GM13977 (cell line): Measurements from ENCODE around the gene BLOC1S1.

Experiments
- DNase-seq: peaks from one replicate; pipeline ENCODE4 v3.0.0; 2012; ENCODE audit warnings: low spot score
- in situ Hi-C: fragments of 300-500 bp; cut with MboI; formaldehyde crosslinking; loops from one replicate; pipeline ENCODE4 v1.12.0; 2022; ENCODE audit warnings: low sequenced_read_pairs, low pct_unique_long_range_greater_than_20kb, mixed read lengths, inconsistent platforms; ENCODE audit not compliant: unreplicated experiment
- TF ChIP-seq, protein P1 (sequence below): IDR thresholded peaks from 2 replicates; pipeline ENCODE4 v1.5.1; 2012; ENCODE audit warnings: mild to moderate bottlenecking, control low read depth; ENCODE audit not compliant: insufficient read depth; ENCODE audit errors: extremely low read depth, missing control alignments

The BLOC1S1 gene

DNA sequence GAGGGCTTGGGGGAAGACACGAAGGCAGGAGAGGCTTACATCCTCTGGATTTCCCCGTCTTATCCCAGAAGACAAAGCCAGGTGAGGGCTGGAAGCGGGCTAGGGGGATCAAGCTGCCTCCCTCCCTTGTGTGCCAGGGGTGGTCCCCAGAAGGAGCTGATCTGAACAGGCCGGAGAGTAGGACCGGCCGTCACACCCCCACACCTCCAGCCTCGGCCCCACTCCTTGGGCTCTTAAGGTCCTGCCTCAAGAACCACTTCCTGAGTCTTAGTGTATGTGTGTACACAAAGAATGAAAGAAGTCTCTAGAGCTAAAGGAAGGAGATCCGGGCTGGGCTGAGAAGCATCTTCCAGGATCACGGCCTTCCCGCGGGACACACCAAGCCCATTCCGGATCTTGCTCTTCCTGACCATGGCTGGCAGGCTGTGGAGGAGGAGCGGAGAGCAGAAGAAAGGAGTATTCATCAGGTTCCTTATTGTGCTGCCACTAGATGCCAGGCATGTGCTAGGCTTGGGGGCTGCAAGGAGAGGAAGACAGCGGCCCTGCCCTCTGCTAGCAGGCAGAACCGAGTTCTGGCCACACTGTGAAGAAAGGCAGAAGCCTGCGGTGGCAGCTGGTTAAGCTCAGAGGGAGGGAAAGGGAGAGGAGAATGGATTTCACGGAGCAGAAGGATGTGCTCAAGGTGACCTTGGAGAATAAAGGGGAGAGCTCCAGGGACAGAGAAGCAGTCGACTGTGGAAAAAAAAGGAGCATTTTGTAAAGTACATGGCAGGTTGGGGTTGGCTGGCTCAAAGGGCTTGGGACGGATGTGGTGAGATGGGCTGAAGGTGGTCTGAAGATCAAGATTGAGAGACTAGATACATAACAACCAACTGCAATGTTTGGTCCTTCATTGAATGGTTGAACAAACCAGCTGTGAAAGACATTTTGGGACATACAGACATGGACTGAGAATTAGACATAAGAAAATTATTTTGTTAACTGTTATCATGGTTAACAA lies 14.3 kb downstream of the BLOC1S1 start:
- in situ Hi-C loops, result loop anchor here (25.0 kb wide), 1 partner anchor 307 kb away; the partner anchor contains the start of gene RPS26
- TF ChIP-seq, protein P1, sequence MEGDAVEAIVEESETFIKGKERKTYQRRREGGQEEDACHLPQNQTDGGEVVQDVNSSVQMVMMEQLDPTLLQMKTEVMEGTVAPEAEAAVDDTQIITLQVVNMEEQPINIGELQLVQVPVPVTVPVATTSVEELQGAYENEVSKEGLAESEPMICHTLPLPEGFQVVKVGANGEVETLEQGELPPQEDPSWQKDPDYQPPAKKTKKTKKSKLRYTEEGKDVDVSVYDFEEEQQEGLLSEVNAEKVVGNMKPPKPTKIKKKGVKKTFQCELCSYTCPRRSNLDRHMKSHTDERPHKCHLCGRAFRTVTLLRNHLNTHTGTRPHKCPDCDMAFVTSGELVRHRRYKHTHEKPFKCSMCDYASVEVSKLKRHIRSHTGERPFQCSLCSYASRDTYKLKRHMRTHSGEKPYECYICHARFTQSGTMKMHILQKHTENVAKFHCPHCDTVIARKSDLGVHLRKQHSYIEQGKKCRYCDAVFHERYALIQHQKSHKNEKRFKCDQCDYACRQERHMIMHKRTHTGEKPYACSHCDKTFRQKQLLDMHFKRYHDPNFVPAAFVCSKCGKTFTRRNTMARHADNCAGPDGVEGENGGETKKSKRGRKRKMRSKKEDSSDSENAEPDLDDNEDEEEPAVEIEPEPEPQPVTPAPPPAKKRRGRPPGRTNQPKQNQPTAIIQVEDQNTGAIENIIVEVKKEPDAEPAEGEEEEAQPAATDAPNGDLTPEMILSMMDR, result no peak
- peak; percentile 76 for DNase-seq

DNA sequence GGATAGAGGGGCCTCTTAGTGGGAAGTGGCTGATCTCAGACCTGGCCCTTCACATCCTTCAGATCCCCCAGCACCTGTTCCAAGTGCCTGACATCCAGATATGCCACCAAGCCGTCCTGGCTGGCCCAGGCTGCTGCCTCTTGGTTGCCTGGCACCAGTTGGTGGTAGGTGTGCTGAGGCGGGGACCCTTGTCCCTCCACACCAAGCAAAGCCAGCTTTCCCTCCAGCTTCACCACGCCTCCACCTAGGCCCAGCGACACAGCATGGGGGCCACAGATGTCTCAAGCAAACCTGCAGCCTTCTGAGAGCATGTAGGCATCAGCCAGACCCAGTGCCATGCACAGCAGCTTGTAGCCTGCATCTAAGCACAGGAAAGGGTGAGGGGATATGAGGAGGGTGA lies 16.4 kb downstream of the BLOC1S1 start:
- DNase-seq, result no peak
- in situ Hi-C loops, result loop anchor here (25.0 kb wide), 1 partner anchor 305 kb away; the partner anchor contains the start of gene RPS26
- TF ChIP-seq, protein P1, result no peak

DNA sequence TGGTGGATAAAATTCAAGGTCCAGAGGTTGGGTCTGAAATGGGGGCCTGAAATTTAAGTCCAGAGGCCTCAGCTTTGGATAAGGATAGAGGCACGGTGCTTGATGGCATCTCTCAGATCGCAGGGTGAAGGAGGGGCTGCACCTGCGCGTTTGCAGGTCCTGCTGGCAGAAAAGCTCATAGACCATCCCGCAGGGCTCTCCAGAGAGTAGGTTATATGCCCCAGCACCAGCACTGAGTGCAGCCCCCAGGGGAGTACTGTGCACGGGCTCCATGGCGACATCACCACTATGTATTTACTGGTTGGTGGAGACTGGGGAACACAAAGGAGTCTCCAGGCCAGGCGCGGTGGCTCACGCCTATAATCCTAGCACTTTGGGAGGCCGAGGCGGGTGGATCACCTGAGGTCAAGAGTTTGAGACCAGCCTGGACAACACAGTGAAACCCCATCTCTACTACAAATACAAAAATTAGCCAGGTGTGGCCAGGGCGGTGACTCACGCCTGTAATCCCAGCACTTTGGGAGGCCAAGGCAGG lies 17.2 kb downstream of the BLOC1S1 start:
- TF ChIP-seq, protein P1, result no peak
- no peak for DNase-seq
- in situ Hi-C loops, result loop anchor here (25.0 kb wide), 1 partner anchor 304 kb away; the partner anchor contains the start of gene RPS26

DNA sequence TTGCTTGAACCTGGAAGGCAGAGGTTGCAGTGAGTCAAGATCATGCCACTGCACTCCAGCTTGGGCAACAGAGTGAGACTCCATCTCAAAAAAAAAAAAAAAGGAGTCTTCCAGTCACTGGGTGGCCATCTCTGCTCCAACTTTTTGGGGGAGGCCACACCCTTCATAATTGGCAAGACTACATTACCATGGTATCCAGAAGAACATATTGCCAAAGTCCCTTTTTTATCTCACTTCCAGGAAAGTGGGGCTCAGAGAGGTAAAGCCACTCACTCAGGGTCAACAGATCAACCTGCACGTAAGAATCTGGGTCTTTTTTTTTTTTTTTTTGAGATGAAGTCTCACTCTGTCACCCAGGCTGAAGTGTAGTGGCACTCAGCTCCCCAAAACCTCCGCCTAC lies 18.0 kb downstream of the BLOC1S1 start:
- in situ Hi-C loops, result loop anchor here (25.0 kb wide), 1 partner anchor 303 kb away; the partner anchor contains the start of gene RPS26
- no peak for DNase-seq
- TF ChIP-seq, protein P1, result no peak

DNA sequence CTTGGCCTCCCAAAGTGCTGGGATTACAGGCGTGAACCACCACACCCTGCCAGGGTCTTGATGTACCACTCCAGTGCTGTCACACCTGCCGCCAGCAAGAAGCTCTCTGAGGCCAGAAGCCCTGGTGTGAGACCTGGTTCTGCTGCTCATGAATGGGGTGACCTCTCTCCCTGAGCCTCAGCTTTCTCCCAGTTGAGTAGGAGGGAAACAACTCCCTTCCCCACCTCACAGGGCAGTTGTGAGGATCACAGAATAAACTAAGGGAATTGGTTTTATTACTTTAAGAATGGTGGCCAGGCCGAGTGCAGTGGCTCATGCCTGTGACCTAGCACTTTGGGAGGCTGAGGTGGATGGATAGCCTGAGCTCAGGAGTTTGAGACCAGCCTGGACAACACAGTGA lies 18.7 kb downstream of the BLOC1S1 start:
- TF ChIP-seq, protein P1, result no peak
- in situ Hi-C loops, result loop anchor here (25.0 kb wide), 1 partner anchor 303 kb away; the partner anchor contains the start of gene RPS26
- no peak for DNase-seq

DNA sequence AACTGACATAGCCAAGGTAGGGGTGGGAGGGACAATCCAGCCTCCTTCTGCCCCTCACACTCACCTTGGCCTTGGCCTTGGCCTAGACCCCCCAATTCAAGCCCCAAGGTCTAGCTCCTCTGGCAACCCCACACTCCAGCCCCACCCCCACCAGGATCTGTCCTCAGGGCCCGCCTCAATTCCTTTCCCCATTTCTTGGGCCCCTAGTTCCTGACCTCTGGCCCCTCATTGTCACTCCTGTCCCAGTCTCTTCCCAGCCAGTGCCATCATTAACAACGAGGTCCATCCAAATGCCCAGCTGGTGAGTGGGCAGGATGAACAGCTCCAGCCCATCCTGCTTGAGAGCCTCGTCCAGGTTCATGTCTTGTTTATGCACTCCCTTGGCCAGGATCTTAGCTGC lies 20.2 kb downstream of the BLOC1S1 start:
- TF ChIP-seq, protein P1, result no peak
- no peak for DNase-seq
- in situ Hi-C loops, result loop anchor here (25.0 kb wide), 1 partner anchor 301 kb away; the partner anchor contains the start of gene RPS26
